Activated naive CD8-positive, alpha-beta T cell treated with anti-CD3 and anti-CD28 coated beads for 36 hours (primary cell): ENCODE data around the gene NIPAL3. TPM values are rescaled to one million over a fixed set of nuclear protein-coding genes. Genes with fewer than 3 reads are reported as not detected.
A peak's percentile ranks its signal among the peaks of the same experiment; 100 is the strongest.

Source experiments
- DNase-seq: peaks from one replicate; pipeline ENCODE4 v3.0.0; 2021
- H3K27ac Mint-ChIP-seq: one replicate; pipeline ENCODE4 v1.8.0; 2022; ENCODE audit warnings: mild to moderate bottlenecking, moderate library complexity, mixed read lengths
- H3K27me3 Mint-ChIP-seq: one replicate; pipeline ENCODE4 v1.8.0; 2022; ENCODE audit warnings: mild to moderate bottlenecking, mixed read lengths
- H3K36me3 Mint-ChIP-seq: one replicate; pipeline ENCODE4 v1.8.0; 2021; ENCODE audit warnings: mild to moderate bottlenecking, mixed read lengths
- H3K4me1 Mint-ChIP-seq: one replicate; pipeline ENCODE4 v1.8.0; 2021; ENCODE audit warnings: mixed read lengths
- H3K4me3 Mint-ChIP-seq: one replicate; pipeline ENCODE4 v1.8.0; 2022; ENCODE audit warnings: mild to moderate bottlenecking, moderate library complexity, mixed read lengths
- H3K9me3 Mint-ChIP-seq: one replicate; pipeline ENCODE4 v1.8.0; 2022; ENCODE audit warnings: mixed read lengths
- total RNA-seq, 2 experiments: library from RNA; stranded (reverse); gene quantifications; one replicate each; pipeline ENCODE4 v1.2.3, GENCODE V29; 2021

NIPAL3 gene
- total RNA-seq, 2 experiments from 2014 or later: 34.7 to 37.2 TPM

GRCh38 chr1:24411963-24412362 is 3.6 kb upstream of the NIPAL3 start:
- no peaks in the 10 kb centered on the region for H3K9me3 Mint-ChIP-seq
- DNase-seq: no peak
- H3K36me3 Mint-ChIP-seq: peaks cover 3% of the 10 kb centered on the region
- no peak overlapping the region for H3K4me3 Mint-ChIP-seq
- H3K4me1 Mint-ChIP-seq: peaks cover 32% of the 10 kb centered on the region
- H3K27me3 Mint-ChIP-seq: no peaks in the 10 kb centered on the region
- no peak overlapping the region for H3K27ac Mint-ChIP-seq

- no peak for DNase-seq
- Mint-ChIP-seq H3K27ac (no peak overlapping the region), H3K36me3 (peaks cover 3% of the 10 kb centered on the region), H3K9me3 (no peaks in the 10 kb centered on the region), H3K4me1 (peaks cover 36% of the 10 kb centered on the region), H3K4me3 (peak overlapping the region; percentile 88), H3K27me3 (no peaks in the 10 kb centered on the region)
Observed at GRCh38 chr1:24412408-24412807, 3.2 kb upstream of the NIPAL3 start.

- H3K9me3 Mint-ChIP-seq: no peaks in the 10 kb centered on the region
- no peaks in the 10 kb centered on the region for H3K27me3 Mint-ChIP-seq
- H3K4me1 Mint-ChIP-seq: peaks cover 41% of the 10 kb centered on the region
Observed at GRCh38 chr1:24413350-24414163, 2.0 kb upstream of the NIPAL3 start, which contains the start of gene STPG1. Gene STPG1, minus strand, starts transcription at chr1:24413782. Its CDS starts 12,394 bp downstream, at chr1:24401388.

DNA sequence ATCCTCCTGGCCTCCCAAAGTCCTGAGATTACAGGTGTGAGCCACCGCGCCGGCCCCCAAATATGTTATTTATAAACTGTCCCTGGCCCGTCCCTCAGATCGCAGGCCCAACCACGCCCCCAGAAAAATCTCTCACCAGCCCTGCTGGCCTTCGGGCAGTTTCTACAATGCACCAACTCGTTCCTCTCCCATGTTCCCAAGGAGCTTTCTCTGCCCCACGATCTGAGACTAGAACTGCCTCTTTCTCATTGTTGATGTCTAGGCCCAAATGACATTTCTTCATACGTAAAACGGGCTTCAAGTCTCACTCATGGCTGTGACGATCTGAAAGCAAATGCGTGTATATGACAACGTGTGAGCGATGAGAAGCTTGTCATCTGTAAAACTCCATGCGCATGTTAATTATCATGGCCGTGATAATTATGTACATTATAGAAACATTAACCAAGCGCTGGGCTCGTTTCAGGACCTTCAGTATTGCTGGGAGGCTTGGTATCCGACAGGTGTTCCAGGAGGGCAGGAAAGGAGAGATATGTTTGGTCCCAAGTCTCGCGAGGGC is 748 bp upstream of the NIPAL3 start:
- Mint-ChIP-seq H3K4me3 (peak overlapping the region; percentile 90), H3K9me3 (no peaks in the 10 kb centered on the region), H3K27me3 (no peaks in the 10 kb centered on the region), H3K36me3 (peaks cover 8% of the 10 kb centered on the region), H3K4me1 (peaks cover 54% of the 10 kb centered on the region), H3K27ac (peak overlapping the region; percentile 62)
- DNase-seq: no peak

More at GRCh38 chr1:24413350-24414163, 2.0 kb upstream of the NIPAL3 start, which contains the start of gene STPG1:
- Mint-ChIP-seq H3K4me3 (peak within 1 kb of the TSS; percentile 88), H3K27ac (peak within 1 kb of the TSS; percentile 86), H3K36me3 (no peaks in the 10 kb centered on the region)
- peak; percentile 85 for DNase-seq

DNA sequence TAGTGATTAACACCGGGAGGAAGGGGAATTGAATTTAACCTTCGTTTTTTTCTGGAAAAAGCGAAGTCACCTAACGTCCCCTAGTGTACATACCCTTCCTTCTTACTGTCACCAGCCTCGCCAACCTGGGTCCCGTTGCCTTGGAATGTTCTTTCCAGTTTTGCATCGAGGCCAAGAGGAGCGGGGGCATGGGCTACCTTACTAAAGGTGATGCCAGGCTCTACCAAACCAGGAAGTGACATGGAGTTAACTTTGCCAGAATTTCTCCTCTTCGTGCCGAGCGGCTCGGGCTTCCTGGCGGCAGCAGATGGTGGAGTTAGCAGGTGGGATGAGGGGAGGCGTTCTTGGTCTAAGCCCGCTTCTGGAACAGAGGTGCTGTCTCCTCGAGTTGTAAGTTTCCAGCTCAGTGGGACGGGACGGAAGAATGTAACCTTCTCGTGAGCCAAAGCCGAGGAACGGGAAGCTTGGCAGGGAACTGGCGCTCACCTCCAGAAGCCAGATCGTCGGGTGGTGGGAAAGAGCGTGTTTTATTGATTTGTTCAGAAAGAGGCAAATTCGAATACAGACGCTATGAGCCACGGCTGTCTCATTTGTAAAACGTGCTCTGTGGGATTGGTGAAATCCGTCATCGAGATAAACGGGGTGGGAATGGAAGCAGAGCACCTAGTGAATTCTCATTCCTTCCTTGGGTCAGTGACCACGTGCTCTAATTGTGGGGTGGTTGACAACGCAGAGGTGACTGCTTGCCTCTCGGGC is 486 bp downstream of the NIPAL3 start:
- peak; percentile 18 for DNase-seq
- peaks cover 13% of the 10 kb centered on the region for H3K36me3 Mint-ChIP-seq
- peak overlapping the region; percentile 94 for H3K27ac Mint-ChIP-seq

GRCh38 chr1:24416666-24417391 is 1.2 kb downstream of the NIPAL3 start:
- peak overlapping the region; percentile 94 for H3K27ac Mint-ChIP-seq
- peak overlapping the region; percentile 90 for H3K4me3 Mint-ChIP-seq
- DNase-seq: peak; percentile 53
- H3K9me3 Mint-ChIP-seq: no peaks in the 10 kb centered on the region
- no peaks in the 10 kb centered on the region for H3K27me3 Mint-ChIP-seq
- H3K4me1 Mint-ChIP-seq: peaks cover 61% of the 10 kb centered on the region
- H3K36me3 Mint-ChIP-seq: peaks cover 20% of the 10 kb centered on the region

More for the DNA sequence above, 486 bp downstream of the NIPAL3 start:
- Mint-ChIP-seq H3K27me3 (no peaks in the 10 kb centered on the region), H3K4me3 (peak overlapping the region; percentile 90), H3K9me3 (no peaks in the 10 kb centered on the region), H3K4me1 (peaks cover 63% of the 10 kb centered on the region)

DNA sequence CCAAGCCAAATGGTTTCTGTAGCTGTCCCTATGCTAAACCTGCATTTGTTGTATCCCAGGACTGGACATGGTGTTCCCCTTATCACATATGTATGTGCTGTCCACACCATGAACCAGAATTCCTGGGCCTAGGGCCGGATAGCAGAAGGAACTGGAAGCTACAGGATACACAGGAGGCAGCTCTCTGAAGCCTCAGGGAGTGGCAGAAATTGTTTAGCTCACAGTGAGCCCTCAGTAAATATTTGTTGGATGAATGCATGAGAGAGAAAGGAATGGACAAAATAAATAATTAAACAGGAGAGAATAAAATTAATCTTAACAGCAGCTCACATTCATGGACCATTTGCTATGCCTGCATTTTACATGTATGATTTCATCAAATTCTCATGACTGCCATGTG is 2.1 kb downstream of the NIPAL3 start:
- peaks cover 25% of the 10 kb centered on the region for H3K36me3 Mint-ChIP-seq
- peak overlapping the region; percentile 90 for H3K4me3 Mint-ChIP-seq
- no peaks in the 10 kb centered on the region for H3K27me3 Mint-ChIP-seq
- H3K27ac Mint-ChIP-seq: no peak overlapping the region
- peaks cover 61% of the 10 kb centered on the region for H3K4me1 Mint-ChIP-seq
- DNase-seq: no peak
- no peaks in the 10 kb centered on the region for H3K9me3 Mint-ChIP-seq

GRCh38 chr1:24418898-24419628 is 3.5 kb downstream of the NIPAL3 start:
- peaks cover 64% of the 10 kb centered on the region for H3K4me1 Mint-ChIP-seq
- peaks cover 36% of the 10 kb centered on the region for H3K36me3 Mint-ChIP-seq
- peak overlapping the region; percentile 74 for H3K27ac Mint-ChIP-seq
- no peaks in the 10 kb centered on the region for H3K9me3 Mint-ChIP-seq
- H3K4me3 Mint-ChIP-seq: peak overlapping the region; percentile 23
- no peaks in the 10 kb centered on the region for H3K27me3 Mint-ChIP-seq
- peak; percentile 25 for DNase-seq

- H3K4me3 Mint-ChIP-seq: no peak overlapping the region
Observed at GRCh38 chr1:24420547-24420946, 4.9 kb downstream of the NIPAL3 start.

DNA sequence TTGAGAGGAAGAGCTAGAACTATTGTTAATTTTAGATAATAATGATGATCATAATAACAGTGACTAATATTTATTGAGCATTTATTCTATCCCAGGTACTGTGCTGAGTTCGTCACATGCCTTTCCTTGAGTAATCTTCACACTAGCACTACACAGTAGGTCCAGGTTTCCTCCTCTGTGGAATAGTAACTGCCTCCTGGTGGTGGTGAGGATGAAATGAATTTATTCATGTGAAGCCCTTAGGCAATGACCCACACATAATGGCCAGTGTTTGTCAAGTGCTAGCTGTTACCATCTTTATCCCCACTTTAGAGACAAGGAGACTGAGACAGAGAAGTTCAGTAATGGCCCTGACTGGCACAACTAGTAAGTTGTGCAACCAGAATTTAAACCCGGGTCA is 5.9 kb downstream of the NIPAL3 start:
- Mint-ChIP-seq H3K36me3 (peaks cover 49% of the 10 kb centered on the region), H3K27me3 (no peaks in the 10 kb centered on the region), H3K4me1 (peaks cover 68% of the 10 kb centered on the region), H3K27ac (no peak overlapping the region), H3K4me3 (no peak overlapping the region), H3K9me3 (no peaks in the 10 kb centered on the region)
- DNase-seq: no peak

More at GRCh38 chr1:24420547-24420946, 4.9 kb downstream of the NIPAL3 start:
- H3K9me3 Mint-ChIP-seq: no peaks in the 10 kb centered on the region
- DNase-seq: no peak
- H3K4me1 Mint-ChIP-seq: peaks cover 69% of the 10 kb centered on the region
- H3K36me3 Mint-ChIP-seq: peaks cover 46% of the 10 kb centered on the region
- H3K27ac Mint-ChIP-seq: no peak overlapping the region
- no peaks in the 10 kb centered on the region for H3K27me3 Mint-ChIP-seq

GRCh38 chr1:24424207-24424606 is 8.6 kb downstream of the NIPAL3 start:
- peak; percentile 21 for DNase-seq
- Mint-ChIP-seq H3K4me1 (peaks cover 60% of the 10 kb centered on the region), H3K27ac (peak overlapping the region; percentile 70)

DNA sequence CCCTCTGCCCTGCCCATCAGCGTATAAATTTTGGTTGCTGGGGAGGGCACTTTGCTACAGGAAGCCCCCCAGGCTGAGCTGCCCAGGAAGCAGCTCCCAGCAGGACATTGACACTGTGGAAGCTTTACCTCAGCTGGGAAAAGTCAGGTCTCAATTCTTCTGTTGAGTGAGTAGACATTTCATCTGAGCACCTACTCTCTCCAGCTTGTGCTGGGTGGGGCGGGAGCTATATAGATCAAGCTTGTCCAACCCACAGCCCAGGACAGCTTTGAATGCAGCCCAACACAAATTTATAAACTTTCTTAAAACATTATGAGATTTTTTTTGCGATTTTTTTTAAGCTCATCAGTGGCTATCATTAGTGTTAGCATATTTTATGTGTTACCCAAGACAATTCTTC is 9.4 kb downstream of the NIPAL3 start:
- Mint-ChIP-seq H3K27me3 (no peaks in the 10 kb centered on the region), H3K4me1 (peaks cover 56% of the 10 kb centered on the region), H3K9me3 (no peaks in the 10 kb centered on the region), H3K36me3 (peaks cover 52% of the 10 kb centered on the region), H3K27ac (no peak overlapping the region), H3K4me3 (no peak overlapping the region)
- no peak for DNase-seq

More at GRCh38 chr1:24424207-24424606, 8.6 kb downstream of the NIPAL3 start:
- Mint-ChIP-seq H3K9me3 (no peaks in the 10 kb centered on the region), H3K4me3 (no peak overlapping the region), H3K27me3 (no peaks in the 10 kb centered on the region), H3K36me3 (peaks cover 59% of the 10 kb centered on the region)

- H3K36me3 Mint-ChIP-seq: peaks cover 50% of the 10 kb centered on the region
- H3K27ac Mint-ChIP-seq: no peak overlapping the region
- peaks cover 55% of the 10 kb centered on the region for H3K4me1 Mint-ChIP-seq
Observed at GRCh38 chr1:24425441-24425840, 9.8 kb downstream of the NIPAL3 start.

GRCh38 chr1:24425922-24426321 is 10.3 kb downstream of the NIPAL3 start:
- Mint-ChIP-seq H3K27ac (no peak overlapping the region), H3K4me1 (peaks cover 54% of the 10 kb centered on the region), H3K36me3 (peaks cover 49% of the 10 kb centered on the region), H3K9me3 (no peaks in the 10 kb centered on the region), H3K27me3 (no peaks in the 10 kb centered on the region), H3K4me3 (no peak overlapping the region)
- DNase-seq: no peak

More at GRCh38 chr1:24425441-24425840, 9.8 kb downstream of the NIPAL3 start:
- Mint-ChIP-seq H3K9me3 (no peaks in the 10 kb centered on the region), H3K27me3 (no peaks in the 10 kb centered on the region), H3K4me3 (no peak overlapping the region)
- no peak for DNase-seq
